GM21723 (cell line): Measurements from ENCODE around the gene SELENOW.
A peak's percentile ranks its signal among the peaks of the same experiment; 100 is the strongest.
"Not testable (repeated sequence)": the region's sequence is repeated elsewhere in the genome, so short reads cannot be mapped to it uniquely, and the experiment has no call there.

Experiments
- ATAC-seq: cut with Tn5 transposase; IDR thresholded peaks from one replicate; pipeline ENCODE4 v1.9.1; 2021; ENCODE audit warnings: mild to moderate bottlenecking, moderate library complexity; ENCODE audit not compliant: unreplicated experiment

Gene SELENOW

DNA sequence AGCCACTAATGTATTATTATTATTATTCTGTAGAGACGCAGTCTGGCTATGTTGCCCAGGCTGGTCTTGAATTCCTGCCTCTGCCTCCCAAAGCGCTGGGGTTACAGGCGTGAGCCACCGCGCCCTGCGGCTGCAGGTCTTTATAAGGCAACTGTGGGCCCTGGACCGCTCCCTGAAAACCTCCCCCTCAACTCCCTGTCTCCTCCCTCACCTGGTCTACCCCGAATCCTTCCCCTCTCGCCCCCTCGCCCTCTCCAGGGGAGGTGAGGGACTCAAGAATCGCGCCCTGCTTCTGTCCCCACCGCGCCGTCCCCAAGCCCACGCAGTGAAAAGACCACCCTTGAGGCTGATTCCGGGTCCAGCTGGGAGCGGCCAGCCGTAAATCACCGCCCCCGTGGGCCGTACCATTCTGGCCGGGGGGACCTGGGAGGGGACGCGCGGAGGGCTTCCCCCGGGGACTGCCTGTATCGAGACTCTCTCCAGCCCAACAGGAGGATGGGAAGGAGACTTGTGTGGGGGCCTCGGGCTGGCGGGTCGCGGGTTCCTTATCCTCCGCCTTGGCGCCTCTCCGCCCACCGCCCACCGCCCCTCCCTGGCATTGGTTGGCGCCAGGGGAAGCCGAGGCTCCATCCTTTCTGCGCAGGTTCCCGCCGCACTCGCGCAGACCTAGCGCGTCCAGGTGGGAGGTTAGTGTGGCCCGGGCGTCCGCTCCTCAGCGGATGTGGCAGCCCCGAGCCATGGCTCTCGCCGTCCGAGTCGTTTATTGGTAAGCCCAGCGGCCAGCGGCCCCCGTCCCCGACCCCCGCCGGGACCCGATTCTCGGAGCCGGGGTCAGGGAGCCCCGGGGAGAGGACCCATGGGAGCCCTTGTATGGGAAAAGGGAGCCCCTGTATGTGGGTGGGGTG, at the start of gene SELENOW:
TSS of gene SELENOW (plus strand) at position 655 of the 905 bp plus-strand sequence. CDS start at position 738, 83 bp downstream.
- ATAC-seq, result peak; percentile 76

DNA sequence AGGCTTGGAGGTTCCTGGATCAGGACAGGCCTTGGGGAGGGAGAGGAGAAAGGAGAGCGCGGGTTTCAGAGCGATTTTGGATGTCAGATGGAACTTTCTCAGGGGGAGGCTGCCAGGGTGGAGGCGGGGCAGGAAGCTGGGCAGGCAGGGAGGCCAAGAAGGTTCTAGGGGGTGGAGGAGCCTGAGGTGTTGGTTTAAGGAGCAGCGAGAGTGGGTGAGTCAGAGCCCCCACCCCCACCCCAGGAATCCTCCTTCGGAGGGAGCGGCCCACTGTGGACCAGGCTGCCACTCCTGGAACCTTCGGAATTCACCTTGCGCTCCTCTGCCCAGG, 49.1 kb upstream of the SELENOW start:
- ATAC-seq, result no peak

GRCh38 chr19:47729799-47730520, 48.5 kb upstream of the SELENOW start:
- no peak for ATAC-seq

DNA sequence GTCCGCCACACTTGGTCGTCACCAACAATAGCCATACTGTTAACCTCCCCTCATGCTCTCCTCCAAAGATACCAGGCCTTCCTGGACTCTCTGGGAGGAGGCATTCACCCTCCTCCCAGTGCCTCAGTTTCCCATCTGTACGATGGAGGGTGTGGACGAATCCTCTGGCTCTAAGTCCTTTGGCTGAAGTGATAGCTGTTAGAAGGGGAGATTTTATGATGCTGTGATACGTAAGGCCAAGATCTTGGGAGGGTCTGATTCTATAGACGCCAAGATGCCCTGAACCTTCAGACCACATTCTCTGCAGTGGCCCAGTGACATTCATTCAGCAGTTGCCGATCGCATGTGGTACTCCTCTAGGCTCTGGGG, 48.0 kb upstream of the SELENOW start:
- no peak for ATAC-seq

- no peak for ATAC-seq
Observed at GRCh38 chr19:47730910-47731309, 47.6 kb upstream of the SELENOW start.

DNA sequence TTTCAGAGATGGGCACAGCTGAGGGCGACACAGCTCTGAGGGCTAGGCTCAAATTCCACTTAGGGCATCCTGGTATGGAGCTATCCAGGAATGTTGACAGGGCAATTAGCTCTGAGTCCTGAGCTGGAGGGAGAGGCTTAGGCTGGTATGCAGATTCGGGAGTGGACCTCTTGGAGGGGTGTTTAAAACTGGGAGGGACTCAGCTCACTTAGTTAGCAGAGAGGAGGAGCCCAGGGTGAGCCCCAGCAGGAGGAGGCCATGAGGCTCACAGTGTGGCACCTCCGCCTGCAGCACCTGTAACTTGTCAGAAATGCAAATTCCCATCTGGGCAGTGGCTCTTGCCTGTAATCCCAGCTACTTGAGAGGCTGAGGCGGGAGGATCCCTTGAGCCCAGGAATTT, 43.4 kb upstream of the SELENOW start:
- ATAC-seq, result no peak

- no peak for ATAC-seq
Observed at GRCh38 chr19:47740866-47741519, 37.5 kb upstream of the SELENOW start.

DNA sequence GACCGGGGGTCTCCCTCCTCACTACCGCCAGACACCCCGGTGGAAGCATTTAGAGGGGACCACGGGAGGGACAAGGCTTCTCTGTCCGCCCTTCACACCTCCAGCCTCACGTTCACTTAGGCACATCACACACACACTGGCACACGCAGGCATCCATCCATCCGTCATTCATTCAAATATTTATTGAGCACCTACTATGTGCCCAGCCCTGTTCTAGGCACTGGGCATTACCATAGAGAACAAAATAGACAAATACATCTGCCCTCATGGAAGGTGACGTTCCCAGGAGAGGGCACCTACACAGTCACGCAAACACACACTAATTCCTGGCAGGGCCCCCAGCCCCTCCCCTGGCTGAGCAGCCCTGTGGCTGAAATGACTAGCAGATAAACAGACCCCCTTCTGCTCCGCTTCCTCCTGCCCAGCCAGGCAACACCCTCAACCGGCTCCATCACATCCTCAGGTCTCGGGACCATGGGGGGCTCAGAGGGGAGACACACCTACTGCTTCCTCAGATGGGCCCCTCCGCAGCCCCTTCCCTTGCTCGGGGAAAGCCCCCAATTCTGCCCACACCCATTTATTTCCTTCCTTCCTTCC, 36.9 kb upstream of the SELENOW start:
- no peak for ATAC-seq

DNA sequence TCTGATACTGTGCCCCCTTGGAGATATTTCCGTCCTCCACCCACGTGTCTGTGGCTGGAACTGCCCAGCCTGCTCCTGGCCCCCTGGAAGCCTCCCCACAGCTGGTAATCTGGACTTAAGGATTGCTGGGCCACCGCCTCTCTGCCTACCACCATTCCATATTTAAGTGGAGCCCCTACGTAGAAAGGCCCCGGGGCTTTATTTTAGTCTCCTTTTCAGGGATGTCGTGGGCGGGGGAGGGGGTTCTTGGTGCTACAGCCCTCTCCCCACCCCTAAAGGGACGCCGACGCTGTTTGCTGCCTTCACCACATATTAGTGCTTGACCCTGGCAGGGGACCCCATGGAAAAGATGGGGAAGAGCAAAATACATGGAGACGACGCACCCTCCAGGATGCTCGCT, 35.9 kb upstream of the SELENOW start:
- ATAC-seq, result no peak

- peak; percentile 65 for ATAC-seq
Observed at GRCh38 chr19:47745010-47745901, 33.2 kb upstream of the SELENOW start, which contains the start of gene NOP53. NOP53 (plus strand) TSS chr19:47745546; CDS start chr19:47745560, 14 bp downstream.

DNA sequence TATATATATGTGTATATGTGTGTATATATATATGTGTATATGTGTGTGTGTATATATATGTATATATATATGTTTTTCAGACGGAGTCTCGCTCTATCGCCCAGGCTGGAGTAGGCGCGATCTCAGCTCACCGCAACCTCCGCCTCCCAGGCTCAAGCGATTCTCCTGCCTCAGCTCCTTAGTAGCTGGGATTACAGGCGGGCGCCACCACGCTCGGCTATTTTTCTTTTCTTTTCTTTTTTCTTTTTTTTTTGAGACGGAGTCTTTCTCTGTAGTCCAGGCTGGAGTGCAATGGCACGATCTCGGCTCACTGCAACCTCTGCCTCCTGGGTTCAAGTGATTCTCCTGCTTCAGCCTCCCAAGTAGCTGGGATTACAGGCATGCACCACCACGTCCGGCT, 32.4 kb upstream of the SELENOW start:
- not testable (repeated sequence) for ATAC-seq

DNA sequence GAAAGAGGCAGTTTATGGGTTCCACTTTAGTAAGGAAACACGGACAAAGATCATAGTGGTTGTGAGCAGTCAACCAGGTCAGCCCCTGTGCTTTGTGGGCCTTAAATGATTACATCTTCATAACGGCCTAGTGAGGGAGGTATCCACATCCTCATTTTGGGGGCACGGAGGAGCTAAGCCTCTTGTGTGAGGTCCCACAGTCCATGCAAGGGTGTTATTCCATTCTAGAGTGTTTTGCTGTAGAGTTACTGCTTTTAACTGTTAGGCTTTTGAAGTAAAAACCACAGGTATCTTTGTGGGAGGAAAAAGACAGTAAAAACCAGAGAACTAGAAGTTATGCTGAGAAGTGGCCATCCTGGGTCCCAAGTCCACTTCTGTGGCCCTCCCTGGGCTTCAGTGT, 29.2 kb upstream of the SELENOW start:
- no peak for ATAC-seq

- ATAC-seq, result no peak
Observed at GRCh38 chr19:47750752-47751151, 27.8 kb upstream of the SELENOW start.

GRCh38 chr19:47752440-47753211, 25.9 kb upstream of the SELENOW start:
- ATAC-seq, result no peak

DNA sequence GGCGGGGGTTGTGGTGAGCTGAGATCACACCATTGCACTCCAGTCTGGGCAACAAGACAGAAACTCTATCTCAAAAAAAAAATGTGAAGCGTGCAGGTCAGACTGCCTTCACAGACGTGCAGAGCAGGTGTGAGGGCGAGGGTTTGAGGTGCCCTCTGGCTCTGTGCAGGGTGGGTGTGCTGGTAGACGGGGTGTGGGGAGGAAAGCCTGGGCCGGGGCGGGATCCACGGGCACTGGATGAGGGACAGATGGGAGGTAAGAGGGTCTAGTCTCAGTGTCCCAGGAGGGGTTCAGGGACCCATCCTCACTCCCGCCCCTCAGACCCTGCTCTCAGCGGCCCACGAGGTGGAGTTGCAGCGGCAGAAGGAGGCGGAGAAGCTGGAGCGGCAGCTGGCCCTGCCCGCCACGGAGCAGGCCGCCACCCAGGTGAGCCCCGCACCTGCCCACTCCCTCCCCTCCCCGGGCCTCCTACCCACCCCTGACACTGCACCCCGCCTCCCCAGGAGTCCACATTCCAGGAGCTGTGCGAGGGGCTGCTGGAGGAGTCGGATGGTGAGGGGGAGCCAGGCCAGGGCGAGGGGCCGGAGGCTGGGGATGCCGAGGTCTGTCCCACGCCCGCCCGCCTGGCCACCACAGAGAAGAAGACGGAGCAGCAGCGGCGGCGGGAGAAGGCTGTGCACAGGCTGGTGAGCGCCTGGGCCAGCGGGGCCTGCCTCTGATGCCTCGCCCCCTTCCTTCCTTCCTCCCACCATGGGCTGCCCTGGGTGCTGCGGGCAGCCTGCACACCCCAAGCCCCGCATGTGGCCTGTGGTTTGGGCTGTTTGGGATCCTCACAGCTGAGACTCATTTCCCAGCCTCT, 24.1 kb upstream of the SELENOW start:
- ATAC-seq, result no peak

- ATAC-seq, result no peak
Observed at GRCh38 chr19:47755065-47755761, 23.3 kb upstream of the SELENOW start.

- ATAC-seq, result no peak
Observed at GRCh38 chr19:47755762-47756626, 22.5 kb upstream of the SELENOW start.
